ENCODE data around the gene PPARA. TPM values are rescaled to one million over a fixed set of nuclear protein-coding genes. Genes with fewer than 3 reads are reported as not detected.

Gene PPARA
- total RNA-seq, 1 donor from 2014 or later, result 13.0 TPM

DNA sequence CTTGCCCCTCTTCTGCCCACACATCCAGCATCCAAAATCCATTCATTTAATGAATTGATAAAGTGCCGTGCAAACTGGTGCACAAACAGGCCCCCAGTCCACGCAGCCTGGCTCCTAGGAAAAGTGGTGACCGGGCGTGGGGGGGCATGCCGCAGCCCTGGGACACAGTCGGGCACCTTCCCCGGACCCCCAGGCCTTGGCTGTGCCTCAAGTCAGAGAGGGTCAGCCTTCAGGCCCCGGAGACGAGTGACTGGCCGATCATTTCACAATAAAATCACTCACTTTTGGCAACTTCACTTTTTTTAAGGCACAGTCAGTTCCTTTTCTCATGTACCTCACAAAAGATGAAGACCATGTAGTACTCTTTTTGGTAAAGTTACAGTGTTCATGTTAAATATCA is 91.8 kb downstream of the PPARA start:
- H3K27me3 Mint-ChIP-seq (ENCODE audit: low read depth), result no peaks in the 10 kb centered on the region
- DNase-seq (ENCODE audit: low spot score in 2 of 2, unreplicated experiment in 2 of 2), result no peak
- H3K4me1 Mint-ChIP-seq, result no peaks in the 10 kb centered on the region
- no peak overlapping the region for H3K4me3 Mint-ChIP-seq
- H3K9me3 Mint-ChIP-seq, result no peaks in the 10 kb centered on the region
- peaks cover 3% of the 10 kb centered on the region for H3K36me3 Mint-ChIP-seq
- H3K27ac Mint-ChIP-seq, result no peak overlapping the region
- TF ChIP-seq, protein P1, sequence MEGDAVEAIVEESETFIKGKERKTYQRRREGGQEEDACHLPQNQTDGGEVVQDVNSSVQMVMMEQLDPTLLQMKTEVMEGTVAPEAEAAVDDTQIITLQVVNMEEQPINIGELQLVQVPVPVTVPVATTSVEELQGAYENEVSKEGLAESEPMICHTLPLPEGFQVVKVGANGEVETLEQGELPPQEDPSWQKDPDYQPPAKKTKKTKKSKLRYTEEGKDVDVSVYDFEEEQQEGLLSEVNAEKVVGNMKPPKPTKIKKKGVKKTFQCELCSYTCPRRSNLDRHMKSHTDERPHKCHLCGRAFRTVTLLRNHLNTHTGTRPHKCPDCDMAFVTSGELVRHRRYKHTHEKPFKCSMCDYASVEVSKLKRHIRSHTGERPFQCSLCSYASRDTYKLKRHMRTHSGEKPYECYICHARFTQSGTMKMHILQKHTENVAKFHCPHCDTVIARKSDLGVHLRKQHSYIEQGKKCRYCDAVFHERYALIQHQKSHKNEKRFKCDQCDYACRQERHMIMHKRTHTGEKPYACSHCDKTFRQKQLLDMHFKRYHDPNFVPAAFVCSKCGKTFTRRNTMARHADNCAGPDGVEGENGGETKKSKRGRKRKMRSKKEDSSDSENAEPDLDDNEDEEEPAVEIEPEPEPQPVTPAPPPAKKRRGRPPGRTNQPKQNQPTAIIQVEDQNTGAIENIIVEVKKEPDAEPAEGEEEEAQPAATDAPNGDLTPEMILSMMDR (IDR thresholded peaks at IDR 0.05; ENCODE audit: unreplicated experiment), result no peak

DNA sequence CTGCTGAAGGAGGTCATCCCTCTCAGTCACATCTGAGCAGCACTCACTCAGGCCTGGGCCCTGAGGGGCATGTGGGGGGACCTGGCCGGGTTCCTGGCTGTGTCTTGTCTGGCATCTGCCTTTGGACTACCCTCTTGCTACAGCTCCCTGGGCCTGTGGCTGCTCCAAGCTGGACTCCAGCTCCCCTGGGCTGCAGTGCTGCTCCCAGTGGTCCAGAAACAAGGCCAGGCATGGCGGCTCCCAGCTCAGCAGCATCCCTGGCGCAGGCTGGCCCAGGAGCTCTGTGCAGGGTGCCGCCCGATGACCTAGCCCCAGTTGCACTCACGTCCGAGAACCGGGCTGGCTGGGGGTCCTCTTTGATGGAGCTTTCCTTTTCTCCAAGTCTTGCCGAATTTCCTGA is 94.4 kb downstream of the PPARA start:
- Mint-ChIP-seq H3K4me1 (peaks cover 6% of the 10 kb centered on the region), H3K9me3 (no peaks in the 10 kb centered on the region)

DNA sequence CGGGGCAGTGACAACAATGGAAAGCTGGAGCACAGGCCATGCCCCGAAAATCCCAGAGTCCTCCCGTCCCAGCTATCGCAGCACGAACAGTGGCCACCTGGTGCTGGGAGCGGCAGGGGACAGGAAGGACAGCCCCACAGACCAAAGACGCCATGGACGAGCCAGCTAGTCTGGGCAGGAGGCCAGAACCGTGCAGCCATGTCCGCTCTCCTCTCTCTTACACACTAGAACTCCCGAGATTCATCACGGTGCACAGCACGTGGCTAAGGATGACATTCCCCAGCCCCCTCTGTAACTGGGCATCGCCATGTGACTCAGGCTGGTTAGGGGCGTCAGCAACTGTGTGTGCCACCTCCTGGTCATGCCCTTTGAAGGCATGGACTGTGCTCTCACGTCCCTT is 95.2 kb downstream of the PPARA start:
- Mint-ChIP-seq H3K27ac (no peak overlapping the region), H3K9me3 (no peaks in the 10 kb centered on the region), H3K27me3 (ENCODE audit: low read depth) (no peaks in the 10 kb centered on the region), H3K4me1 (peaks cover 6% of the 10 kb centered on the region), H3K36me3 (peaks cover 3% of the 10 kb centered on the region), H3K4me3 (no peak overlapping the region)
- no peak for DNase-seq (ENCODE audit: low spot score in 2 of 2, unreplicated experiment in 2 of 2)
- TF ChIP-seq, protein P1 (IDR thresholded peaks at IDR 0.05; ENCODE audit: unreplicated experiment), result no peak

More for the DNA sequence above, 94.4 kb downstream of the PPARA start:
- H3K4me3 Mint-ChIP-seq, result no peak overlapping the region
- H3K27me3 Mint-ChIP-seq (ENCODE audit: low read depth), result no peaks in the 10 kb centered on the region
- TF ChIP-seq, protein P1 (IDR thresholded peaks at IDR 0.05; ENCODE audit: unreplicated experiment), result no peak
- no peak overlapping the region for H3K27ac Mint-ChIP-seq
- DNase-seq (ENCODE audit: low spot score in 2 of 2, unreplicated experiment in 2 of 2), result no peak
- peaks cover 3% of the 10 kb centered on the region for H3K36me3 Mint-ChIP-seq

DNA sequence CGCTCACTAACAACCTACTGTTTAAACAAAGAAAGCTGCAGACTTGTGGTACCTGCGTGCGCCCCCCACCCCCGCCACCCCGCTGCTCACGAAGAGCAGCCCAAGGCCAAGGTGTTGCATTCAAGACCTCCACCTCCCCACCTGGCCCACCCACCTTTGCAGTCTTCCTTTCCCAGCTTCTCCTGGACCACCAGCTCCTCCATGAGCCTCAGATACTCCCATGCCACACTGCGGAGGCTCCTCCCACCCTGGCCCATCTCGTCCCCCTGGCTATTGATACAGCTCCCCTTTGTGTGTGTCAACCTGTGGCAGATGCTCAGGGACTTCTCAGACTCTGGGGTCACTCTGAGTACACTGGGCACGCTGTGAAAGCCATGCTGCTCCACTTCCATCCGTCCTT is 95.9 kb downstream of the PPARA start:
- peaks cover 3% of the 10 kb centered on the region for H3K36me3 Mint-ChIP-seq
- no peaks in the 10 kb centered on the region for H3K9me3 Mint-ChIP-seq
- H3K27ac Mint-ChIP-seq, result no peak overlapping the region
- H3K27me3 Mint-ChIP-seq (ENCODE audit: low read depth), result no peaks in the 10 kb centered on the region
- H3K4me3 Mint-ChIP-seq, result no peak overlapping the region
- peaks cover 8% of the 10 kb centered on the region for H3K4me1 Mint-ChIP-seq
- TF ChIP-seq, protein P1 (IDR thresholded peaks at IDR 0.05; ENCODE audit: unreplicated experiment), result no peak
- no peak for DNase-seq (ENCODE audit: low spot score in 2 of 2, unreplicated experiment in 2 of 2)

DNA sequence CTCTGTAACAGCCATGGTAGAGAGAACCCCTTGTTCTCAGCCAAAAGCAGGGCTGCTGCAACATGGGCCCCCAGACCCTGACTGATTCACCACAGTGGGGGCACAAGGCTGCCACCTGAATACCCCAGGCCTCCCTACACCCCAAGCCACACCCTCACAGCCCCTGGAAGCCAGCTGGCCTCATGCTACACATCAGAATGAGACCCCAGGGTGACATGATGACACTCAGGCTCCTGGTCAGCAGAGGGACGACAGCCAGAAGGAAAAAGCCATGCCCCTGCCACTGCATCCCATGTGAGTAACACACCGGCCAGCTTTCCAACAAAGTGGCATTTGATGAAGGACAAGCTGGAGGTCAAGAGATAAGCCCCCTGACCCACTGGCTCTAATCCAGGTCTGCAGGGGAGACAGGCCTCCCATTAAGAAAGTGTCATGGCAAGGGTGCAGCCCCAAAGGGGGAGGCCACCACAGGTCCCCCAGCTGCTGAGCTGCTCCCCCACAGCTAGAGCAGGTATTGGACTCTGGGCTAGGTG is 97.2 kb downstream of the PPARA start:
- Mint-ChIP-seq H3K27me3 (ENCODE audit: low read depth) (no peaks in the 10 kb centered on the region), H3K36me3 (peaks cover 3% of the 10 kb centered on the region), H3K4me3 (no peak overlapping the region), H3K9me3 (no peaks in the 10 kb centered on the region), H3K27ac (no peak overlapping the region), H3K4me1 (peaks cover 14% of the 10 kb centered on the region)
- DNase-seq (ENCODE audit: low spot score in 2 of 2, unreplicated experiment in 2 of 2), result no peak
- TF ChIP-seq, protein P1 (IDR thresholded peaks at IDR 0.05; ENCODE audit: unreplicated experiment), result no peak

All from mesothelial cell of epicardium (in vitro differentiated cells).